HCT116 (cell line): ENCODE measurements around the gene LRP1.

ENCODE experiments used
- EGR1 ChIP-seq: IDR thresholded peaks from 2 replicates; pipeline ENCODE4 v1.6.1; 2012; ENCODE audit warnings: low read depth
- EZH2 ChIP-seq: fragments of 200-600 bp; sonication (generic); IDR thresholded peaks from 2 replicates; pipeline ENCODE4 v1.6.1; 2017; ENCODE audit warnings: antibody characterized with exemption, mixed run types
- EZH2phosphoT487 ChIP-seq: fragments of 200-600 bp; IDR thresholded peaks from 2 replicates; pipeline ENCODE4 v1.6.1; 2018; ENCODE audit warnings: antibody characterized with exemption, borderline replicate concordance
- POLR2A ChIP-seq: IDR thresholded peaks from 2 replicates; pipeline ENCODE4 v1.7.0; 2011; ENCODE audit warnings: borderline replicate concordance; ENCODE audit not compliant: insufficient read depth, insufficient read length; ENCODE audit errors: extremely low read depth
- TCF7L2 ChIP-seq: IDR thresholded peaks from 2 replicates; pipeline ENCODE4 v1.7.0; 2011; ENCODE audit warnings: borderline replicate concordance, inconsistent platforms; ENCODE audit not compliant: insufficient read depth, insufficient read length; ENCODE audit errors: extremely low read depth
- YY1 ChIP-seq: IDR thresholded peaks from 2 replicates; pipeline ENCODE4 v1.6.1; 2011; ENCODE audit warnings: low read length, low read depth, moderate library complexity, mild to moderate bottlenecking; ENCODE audit not compliant: insufficient replicate concordance; ENCODE audit errors: extremely low read depth
- TF ChIP-seq, protein P1 (sequence below), 3 experiments: fragments of 200-600 bp in 1 of 3; sonication (generic) in 1 of 3; IDR thresholded peaks in 2 of 3; conservative IDR thresholded peaks in 1 of 3; 2 replicates each; pipeline ENCODE4 v1.5.1; 2012 to 2017; ENCODE audit warnings: low read depth in 2 of 3, low read length in 2 of 3, antibody characterized with exemption in 1 of 3, borderline replicate concordance in 1 of 3, control low read depth in 1 of 3, mild to moderate bottlenecking in 1 of 3, mixed read lengths in 1 of 3, mixed run types in 1 of 3, moderate library complexity in 1 of 3; ENCODE audit not compliant: insufficient read depth in 1 of 3
- TF ChIP-seq, protein P2 (sequence below): IDR thresholded peaks from 2 replicates; pipeline ENCODE4 v1.6.1; 2012; ENCODE audit warnings: low read depth

DNA sequence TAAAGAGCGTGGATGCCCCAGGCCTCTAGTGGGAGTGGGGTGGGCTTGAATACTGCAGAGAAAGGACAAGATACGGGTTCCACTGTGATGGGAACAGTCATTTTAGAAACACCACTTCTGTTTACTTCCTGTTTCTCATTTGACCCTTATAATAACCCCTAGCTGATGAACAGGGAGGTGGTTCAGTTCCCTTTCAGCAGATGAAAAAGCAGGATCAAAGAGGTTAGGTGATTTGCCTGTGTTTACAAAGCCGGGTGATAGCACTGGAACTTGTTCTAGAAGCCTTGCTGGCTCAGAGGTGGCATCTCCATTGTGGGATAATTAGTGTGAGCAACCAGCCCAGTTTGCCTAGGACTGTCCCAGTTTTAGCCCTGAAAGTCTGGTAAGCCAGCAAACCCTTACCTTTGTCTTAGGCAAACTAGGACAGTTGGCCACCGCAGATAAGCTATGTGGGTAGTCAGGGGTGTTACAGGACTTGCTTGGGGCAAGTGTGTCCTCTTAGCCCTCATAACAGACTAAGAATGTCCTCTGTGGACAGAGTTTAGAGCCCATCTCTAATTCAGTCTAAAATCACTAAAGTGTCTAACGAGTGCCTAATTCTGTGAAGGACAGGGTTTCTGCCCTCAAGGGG, 26.6 kb downstream of the LRP1 start:
- no peak for TF ChIP-seq YY1
- TF ChIP-seq EGR1 = no peak
- TF ChIP-seq TCF7L2 = no peak
- TF ChIP-seq, protein P1, sequence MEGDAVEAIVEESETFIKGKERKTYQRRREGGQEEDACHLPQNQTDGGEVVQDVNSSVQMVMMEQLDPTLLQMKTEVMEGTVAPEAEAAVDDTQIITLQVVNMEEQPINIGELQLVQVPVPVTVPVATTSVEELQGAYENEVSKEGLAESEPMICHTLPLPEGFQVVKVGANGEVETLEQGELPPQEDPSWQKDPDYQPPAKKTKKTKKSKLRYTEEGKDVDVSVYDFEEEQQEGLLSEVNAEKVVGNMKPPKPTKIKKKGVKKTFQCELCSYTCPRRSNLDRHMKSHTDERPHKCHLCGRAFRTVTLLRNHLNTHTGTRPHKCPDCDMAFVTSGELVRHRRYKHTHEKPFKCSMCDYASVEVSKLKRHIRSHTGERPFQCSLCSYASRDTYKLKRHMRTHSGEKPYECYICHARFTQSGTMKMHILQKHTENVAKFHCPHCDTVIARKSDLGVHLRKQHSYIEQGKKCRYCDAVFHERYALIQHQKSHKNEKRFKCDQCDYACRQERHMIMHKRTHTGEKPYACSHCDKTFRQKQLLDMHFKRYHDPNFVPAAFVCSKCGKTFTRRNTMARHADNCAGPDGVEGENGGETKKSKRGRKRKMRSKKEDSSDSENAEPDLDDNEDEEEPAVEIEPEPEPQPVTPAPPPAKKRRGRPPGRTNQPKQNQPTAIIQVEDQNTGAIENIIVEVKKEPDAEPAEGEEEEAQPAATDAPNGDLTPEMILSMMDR (IDR thresholded peaks at IDR 0.05 in 2 of 3, conservative IDR thresholded peaks at IDR 0.05 in 1 of 3; ENCODE audit: borderline replicate concordance in 1 of 3, insufficient read depth in 1 of 3, low read depth in 2 of 3, low read length in 2 of 3) = no peak
- TF ChIP-seq EZH2 = no peak
- no peak for TF ChIP-seq EZH2phosphoT487
- no peak for TF ChIP-seq POLR2A
- TF ChIP-seq, protein P2, sequence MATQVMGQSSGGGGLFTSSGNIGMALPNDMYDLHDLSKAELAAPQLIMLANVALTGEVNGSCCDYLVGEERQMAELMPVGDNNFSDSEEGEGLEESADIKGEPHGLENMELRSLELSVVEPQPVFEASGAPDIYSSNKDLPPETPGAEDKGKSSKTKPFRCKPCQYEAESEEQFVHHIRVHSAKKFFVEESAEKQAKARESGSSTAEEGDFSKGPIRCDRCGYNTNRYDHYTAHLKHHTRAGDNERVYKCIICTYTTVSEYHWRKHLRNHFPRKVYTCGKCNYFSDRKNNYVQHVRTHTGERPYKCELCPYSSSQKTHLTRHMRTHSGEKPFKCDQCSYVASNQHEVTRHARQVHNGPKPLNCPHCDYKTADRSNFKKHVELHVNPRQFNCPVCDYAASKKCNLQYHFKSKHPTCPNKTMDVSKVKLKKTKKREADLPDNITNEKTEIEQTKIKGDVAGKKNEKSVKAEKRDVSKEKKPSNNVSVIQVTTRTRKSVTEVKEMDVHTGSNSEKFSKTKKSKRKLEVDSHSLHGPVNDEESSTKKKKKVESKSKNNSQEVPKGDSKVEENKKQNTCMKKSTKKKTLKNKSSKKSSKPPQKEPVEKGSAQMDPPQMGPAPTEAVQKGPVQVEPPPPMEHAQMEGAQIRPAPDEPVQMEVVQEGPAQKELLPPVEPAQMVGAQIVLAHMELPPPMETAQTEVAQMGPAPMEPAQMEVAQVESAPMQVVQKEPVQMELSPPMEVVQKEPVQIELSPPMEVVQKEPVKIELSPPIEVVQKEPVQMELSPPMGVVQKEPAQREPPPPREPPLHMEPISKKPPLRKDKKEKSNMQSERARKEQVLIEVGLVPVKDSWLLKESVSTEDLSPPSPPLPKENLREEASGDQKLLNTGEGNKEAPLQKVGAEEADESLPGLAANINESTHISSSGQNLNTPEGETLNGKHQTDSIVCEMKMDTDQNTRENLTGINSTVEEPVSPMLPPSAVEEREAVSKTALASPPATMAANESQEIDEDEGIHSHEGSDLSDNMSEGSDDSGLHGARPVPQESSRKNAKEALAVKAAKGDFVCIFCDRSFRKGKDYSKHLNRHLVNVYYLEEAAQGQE = no peak
